Stomach (tissue), 4 donors: ENCODE results near the gene TOX3.

Experiments used
- CTCF ChIP-seq, 7 experiments: fragments of 450-650 bp in 4 of 7; fragments of 200-600 bp in 3 of 7; sonication (generic) in 3 of 7; IDR thresholded peaks; one replicate each; pipeline ENCODE4 v1.5.1; 2016 to 2019; ENCODE audit warnings: antibody characterized with exemption in 7 of 7, control low read depth in 2 of 7, mild to moderate bottlenecking in 1 of 7
- EP300 ChIP-seq: sonication (generic); formaldehyde crosslinking; IDR thresholded peaks from one replicate; pipeline ENCODE4 v1.6.1; 2017; ENCODE audit warnings: antibody characterized with exemption

DNA sequence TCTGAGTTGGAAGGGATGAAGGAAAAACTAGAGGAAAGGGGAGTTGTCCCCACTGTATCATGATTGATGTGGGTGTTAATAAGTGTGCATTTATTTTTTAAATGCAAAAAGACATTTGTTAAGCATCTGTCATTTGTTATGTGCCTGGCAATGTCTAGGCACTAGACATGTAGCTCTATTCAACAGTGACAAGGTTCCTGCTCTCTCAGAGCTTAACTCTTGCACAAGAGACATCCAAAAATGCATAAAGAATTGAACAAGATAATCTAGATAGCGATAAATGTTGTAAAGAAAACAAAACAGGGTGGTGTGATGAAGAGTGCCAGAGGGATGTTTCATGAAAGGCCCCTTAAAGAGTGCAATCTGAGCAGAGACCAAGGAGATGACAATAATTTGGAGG is 148.9 kb downstream of the TOX3 start:
- TF ChIP-seq CTCF (IDR thresholded peaks at IDR 0.05) = no peak
- no peak for TF ChIP-seq EP300
